Body of pancreas (tissue), 4 donors: ENCODE data around the gene CAMK2G.

Experiments used
- CTCF ChIP-seq, 7 experiments: fragments of 450-650 bp in 4 of 7; fragments of 200-600 bp in 3 of 7; sonication (generic) in 3 of 7; IDR thresholded peaks; one replicate each; pipeline ENCODE4 v1.5.1; 2016 to 2019; ENCODE audit warnings: antibody characterized with exemption in 7 of 7
- POLR2A ChIP-seq, 3 donors: fragments of 450-650 bp; IDR thresholded peaks; one replicate each; pipeline ENCODE4 v1.6.1; 2016; ENCODE audit warnings: antibody characterized with exemption in 3 of 3, mild to moderate bottlenecking in 2 of 3

GRCh38 chr10:73875139-73875475 lies 752 bp upstream of the CAMK2G start:
- no peak for TF ChIP-seq CTCF (IDR thresholded peaks at IDR 0.05)
- no peak for TF ChIP-seq POLR2A (IDR thresholded peaks at IDR 0.05)
